NB4 (cell line): ENCODE results near the gene SLC2A9.

Experiments
- DNase-seq: peaks from one replicate; pipeline ENCODE4 v3.0.0; 2010; ENCODE audit warnings: low read depth
- H3K4me3 ChIP-seq: one replicate; pipeline ENCODE4 v1.5.1; 2011; ENCODE audit warnings: mild to moderate bottlenecking, low read depth, low read length, moderate library complexity
- CTCF ChIP-seq: IDR thresholded peaks from one replicate; pipeline ENCODE4 v1.5.1; 2012; ENCODE audit warnings: low read depth, low read length
- MAX ChIP-seq: IDR thresholded peaks from 2 replicates; pipeline ENCODE4 v1.6.1; 2011; ENCODE audit warnings: low read depth, low read length
- MYC ChIP-seq: IDR thresholded peaks from 2 replicates; pipeline ENCODE4 v1.6.1; 2011; ENCODE audit warnings: low read depth, low read length
- POLR2A ChIP-seq: IDR thresholded peaks from 2 replicates; pipeline ENCODE4 v1.6.1; 2011; ENCODE audit warnings: mild to moderate bottlenecking; ENCODE audit not compliant: insufficient read length; ENCODE audit errors: extremely low read depth

The SLC2A9 gene

DNA sequence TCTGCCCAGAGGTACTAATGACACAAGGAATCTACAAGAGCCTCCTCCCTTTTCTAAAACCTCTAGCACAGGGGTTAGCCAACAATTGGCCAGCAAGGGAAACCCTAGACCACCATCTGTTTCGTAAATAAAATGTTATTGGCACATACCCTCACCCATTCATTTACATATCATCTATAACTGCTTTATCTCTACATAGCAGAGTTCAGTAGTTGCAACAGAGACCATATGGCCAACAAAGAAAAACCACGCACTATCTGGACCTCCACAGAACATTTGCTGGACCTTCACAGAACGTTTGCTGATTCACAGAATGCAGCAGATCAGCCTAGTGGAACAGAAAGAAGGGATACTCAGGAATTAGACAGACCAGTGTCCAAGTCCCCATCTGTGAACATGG lies 9.4 kb downstream of the SLC2A9 start:
- H3K4me3 ChIP-seq, result no peak overlapping the region
- TF ChIP-seq CTCF (no peak), MYC (no peak), POLR2A (no peak), MAX (no peak)
- DNase-seq, result peak; percentile 75

DNA sequence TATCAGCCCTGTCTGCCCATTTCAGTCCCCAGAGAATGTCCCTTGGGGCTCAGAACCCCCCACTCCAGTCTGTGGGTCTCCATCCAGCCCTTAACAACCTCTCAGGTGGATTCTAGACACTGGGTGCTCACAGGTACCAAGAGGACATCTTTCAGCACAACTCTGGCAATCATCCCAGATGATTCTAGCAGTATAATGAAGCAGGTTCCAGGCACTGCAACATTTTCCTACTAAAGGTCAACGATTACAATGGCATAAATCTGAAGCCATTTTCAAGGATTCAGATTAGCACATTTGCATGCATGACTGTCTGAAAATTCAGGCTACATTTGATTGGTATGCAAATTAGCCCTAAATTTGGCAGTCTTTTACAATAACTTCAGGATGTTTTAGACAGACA lies 10.0 kb downstream of the SLC2A9 start:
- no peak overlapping the region for H3K4me3 ChIP-seq
- TF ChIP-seq MAX (no peak), MYC (no peak), POLR2A (no peak), CTCF (no peak)
- DNase-seq, result no peak

GRCh38 chr4:10009861-10010500 lies 11.3 kb downstream of the SLC2A9 start:
- no peak for DNase-seq

DNA sequence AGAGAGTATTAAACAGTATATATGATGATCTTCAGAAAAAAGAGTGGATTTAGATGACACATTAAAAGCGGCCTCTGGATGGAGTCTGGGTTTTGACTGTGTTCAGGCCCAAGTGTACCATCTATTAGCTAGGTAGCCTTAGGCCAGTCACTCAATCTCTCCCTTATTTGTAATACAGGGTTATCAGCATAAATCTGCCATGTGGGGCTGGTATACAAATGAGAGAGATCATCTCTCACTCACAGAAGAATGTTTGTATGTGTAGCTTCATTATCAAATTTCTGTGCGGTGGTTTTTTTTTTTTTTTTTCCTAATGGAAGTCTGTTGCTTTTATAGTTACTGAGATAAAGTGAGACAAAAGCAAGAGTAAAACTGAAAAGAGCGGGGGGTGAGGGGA lies 12.7 kb downstream of the SLC2A9 start:
- no peak overlapping the region for H3K4me3 ChIP-seq
- no peak for DNase-seq
- TF ChIP-seq MAX (no peak), CTCF (no peak), MYC (no peak), POLR2A (no peak)

More at GRCh38 chr4:10009861-10010500, 11.3 kb downstream of the SLC2A9 start:
- TF ChIP-seq POLR2A, result no peak
- TF ChIP-seq MAX, result no peak
- no peak for TF ChIP-seq MYC
- no peak for TF ChIP-seq CTCF
- H3K4me3 ChIP-seq, result no peak overlapping the region

DNA sequence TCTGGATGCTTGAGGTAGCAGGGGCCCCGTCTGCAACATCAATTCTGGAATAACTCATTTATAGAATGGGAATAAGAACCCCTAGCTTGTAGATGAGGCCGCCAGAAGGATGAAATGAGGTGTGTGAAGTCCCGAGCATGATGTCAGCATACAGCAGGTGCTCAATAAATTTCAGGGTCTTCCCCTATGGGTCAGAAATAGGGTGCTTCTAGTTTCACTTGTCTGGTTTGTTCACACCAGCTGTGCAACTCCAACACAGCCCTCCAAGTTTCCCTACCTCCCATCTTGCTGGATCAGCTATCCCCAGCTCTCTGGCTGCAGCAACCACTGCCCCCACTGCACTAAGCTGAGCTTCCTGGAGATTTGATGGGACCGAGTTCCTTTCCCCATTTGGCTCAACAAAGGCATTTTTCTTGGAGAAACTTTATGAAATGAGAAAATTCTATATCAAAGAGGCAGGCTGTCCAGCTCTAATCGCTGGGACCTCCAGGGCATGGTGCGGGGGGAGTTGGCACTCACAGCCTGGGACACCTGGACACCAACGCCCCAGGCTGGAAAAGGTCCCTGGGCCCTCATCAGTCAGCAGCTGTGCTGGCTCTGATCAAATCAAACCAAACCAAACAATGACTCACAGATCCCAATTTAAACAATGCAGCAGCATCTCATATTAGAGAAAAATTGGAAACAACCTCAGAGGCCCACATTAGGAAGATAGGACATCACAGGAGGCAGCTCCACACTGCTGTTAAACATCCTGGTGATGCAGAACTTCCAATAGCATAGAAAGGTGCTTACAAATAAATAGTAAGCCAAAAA lies 13.3 kb downstream of the SLC2A9 start:
- DNase-seq, result no peak
- no peak overlapping the region for H3K4me3 ChIP-seq
- TF ChIP-seq POLR2A, result no peak
- no peak for TF ChIP-seq MAX
- no peak for TF ChIP-seq MYC
- TF ChIP-seq CTCF, result no peak
